Stimulated activated naive B cell treated with anti-CD40 and anti-IgM and Interleukin-4, amounts not matched to agents 10 μg/mL and 1 μg/mL and 100 μg/mL, for 72 hours (primary cell): ENCODE data around the gene CENPS.
"Not testable (repeated sequence)": the region's sequence is repeated elsewhere in the genome, so short reads cannot be mapped to it uniquely, and the experiment has no call there.

Source experiments
- ATAC-seq, 2 donors: fragments of 150-1000 bp; cut with Tn5 transposase; replicated peaks; 2 replicates each; pipeline ENCODE4 v1.10.0; 2021; ENCODE audit warnings: moderate library complexity in 1 of 2
- DNase-seq: peaks from one replicate; pipeline ENCODE4 v3.0.0; 2021
- H3K27ac Mint-ChIP-seq: one replicate; pipeline ENCODE4 v1.8.0; 2022; ENCODE audit warnings: mild to moderate bottlenecking, mixed read lengths
- H3K27me3 Mint-ChIP-seq, 2 donors: one replicate each; pipeline ENCODE4 v1.8.0; 2022; ENCODE audit warnings: mixed read lengths in 2 of 2
- H3K36me3 Mint-ChIP-seq, 2 donors: one replicate each; pipeline ENCODE4 v1.8.0; 2022; ENCODE audit warnings: mixed read lengths in 2 of 2, mild to moderate bottlenecking in 1 of 2
- H3K4me1 Mint-ChIP-seq, 2 donors: one replicate each; pipeline ENCODE4 v1.8.0; 2022; ENCODE audit warnings: mixed read lengths in 2 of 2, mild to moderate bottlenecking in 1 of 2
- H3K4me3 Mint-ChIP-seq, 2 donors: one replicate each; pipeline ENCODE4 v1.8.0; 2022; ENCODE audit warnings: mild to moderate bottlenecking in 2 of 2, mixed read lengths in 2 of 2, moderate library complexity in 1 of 2
- H3K9me3 Mint-ChIP-seq, 2 donors: one replicate each; pipeline ENCODE4 v1.8.0; 2022; ENCODE audit warnings: mixed read lengths in 2 of 2, mild to moderate bottlenecking in 1 of 2

The CENPS gene

GRCh38 chr1:10400013-10400412 is 30.2 kb upstream of the CENPS start:
- H3K4me1 Mint-ChIP-seq: peaks cover 7 to 30% of the 10 kb centered on the region in 2 donors
- no peak for ATAC-seq
- DNase-seq: no peak
- no peaks in the 10 kb centered on the region for H3K9me3 Mint-ChIP-seq
- H3K4me3 Mint-ChIP-seq: peak overlapping the region; percentile 88 to 94
- peaks cover 18 to 38% of the 10 kb centered on the region in 2 donors for H3K36me3 Mint-ChIP-seq
- no peaks in the 10 kb centered on the region for H3K27me3 Mint-ChIP-seq
- peak overlapping the region; percentile 89 for H3K27ac Mint-ChIP-seq

GRCh38 chr1:10401281-10401680 is 29.0 kb upstream of the CENPS start:
- H3K27ac Mint-ChIP-seq: no peak overlapping the region
- H3K4me1 Mint-ChIP-seq: peaks cover 7 to 30% of the 10 kb centered on the region in 2 donors
- no peak overlapping the region for H3K4me3 Mint-ChIP-seq
- H3K9me3 Mint-ChIP-seq: no peaks in the 10 kb centered on the region
- H3K27me3 Mint-ChIP-seq: no peaks in the 10 kb centered on the region
- ATAC-seq (no peak), DNase-seq (no peak)
- H3K36me3 Mint-ChIP-seq: peaks cover 18 to 38% of the 10 kb centered on the region in 2 donors

GRCh38 chr1:10402729-10403274 is 27.4 kb upstream of the CENPS start:
- Mint-ChIP-seq H3K4me3 (no peak overlapping the region), H3K4me1 (peaks cover 7 to 28% of the 10 kb centered on the region in 2 donors), H3K27ac (no peak overlapping the region), H3K27me3 (no peaks in the 10 kb centered on the region), H3K36me3 (peaks cover 27 to 48% of the 10 kb centered on the region in 2 donors), H3K9me3 (no peaks in the 10 kb centered on the region)
- DNase-seq: no peak
- ATAC-seq: no peak

- H3K27me3 Mint-ChIP-seq: no peaks in the 10 kb centered on the region
- H3K4me1 Mint-ChIP-seq: no peaks in the 10 kb centered on the region
- H3K27ac Mint-ChIP-seq: no peak overlapping the region
- ATAC-seq (no peak), DNase-seq (no peak)
- H3K4me3 Mint-ChIP-seq: no peak overlapping the region
- peaks cover 36 to 57% of the 10 kb centered on the region in 2 donors for H3K36me3 Mint-ChIP-seq
- H3K9me3 Mint-ChIP-seq: no peaks in the 10 kb centered on the region
These were observed 23.0 kb upstream of the CENPS start for GRCh38 chr1:10407201-10407600.

- Mint-ChIP-seq H3K4me3 (peak overlapping the region in 1 of 2 donors; percentile 25), H3K27ac (peak overlapping the region; percentile 92), H3K36me3 (peaks cover 62 to 82% of the 10 kb centered on the region in 2 donors), H3K4me1 (peaks cover 5 to 20% of the 10 kb centered on the region in 2 donors), H3K27me3 (no peaks in the 10 kb centered on the region), H3K9me3 (no peaks in the 10 kb centered on the region)
- DNase-seq (no peak), ATAC-seq (peak; percentile 67 to 69)
These were observed 14.9 kb upstream of the CENPS start for GRCh38 chr1:10415211-10415930.

GRCh38 chr1:10415967-10416366 is 14.3 kb upstream of the CENPS start:
- peaks cover 65 to 84% of the 10 kb centered on the region in 2 donors for H3K36me3 Mint-ChIP-seq
- H3K27ac Mint-ChIP-seq, H3K27me3 Mint-ChIP-seq, H3K4me3 Mint-ChIP-seq, H3K9me3 Mint-ChIP-seq, ATAC-seq, DNase-seq: not testable (repeated sequence)
- H3K4me1 Mint-ChIP-seq: peaks cover 5 to 20% of the 10 kb centered on the region in 2 donors

GRCh38 chr1:10418741-10419140 is 11.5 kb upstream of the CENPS start:
- not testable (repeated sequence) for ATAC-seq, H3K9me3 Mint-ChIP-seq, H3K4me3 Mint-ChIP-seq, H3K27me3 Mint-ChIP-seq, DNase-seq, H3K27ac Mint-ChIP-seq
- peaks cover 5 to 15% of the 10 kb centered on the region in 2 donors for H3K4me1 Mint-ChIP-seq
- H3K36me3 Mint-ChIP-seq: peaks cover 50 to 63% of the 10 kb centered on the region in 2 donors

- Mint-ChIP-seq H3K4me3 (no peak overlapping the region), H3K27ac (peak overlapping the region; percentile 51), H3K9me3 (no peaks in the 10 kb centered on the region), H3K4me1 (peaks cover 5 to 12% of the 10 kb centered on the region in 2 donors), H3K27me3 (no peaks in the 10 kb centered on the region), H3K36me3 (peaks cover 48 to 58% of the 10 kb centered on the region in 2 donors)
- ATAC-seq: no peak
- DNase-seq: no peak
These were observed 10.9 kb upstream of the CENPS start for GRCh38 chr1:10419351-10419750.

- Mint-ChIP-seq H3K9me3 (no peaks in the 10 kb centered on the region), H3K36me3 (peaks cover 32 to 39% of the 10 kb centered on the region in 2 donors), H3K4me3 (no peak overlapping the region), H3K27ac (peak overlapping the region; percentile 5), H3K4me1 (no peaks in the 10 kb centered on the region), H3K27me3 (no peaks in the 10 kb centered on the region)
- ATAC-seq: no peak
- no peak for DNase-seq
These were observed 8.6 kb upstream of the CENPS start for GRCh38 chr1:10421637-10422036.

- Mint-ChIP-seq H3K9me3 (no peaks in the 10 kb centered on the region), H3K36me3 (peaks cover 18 to 19% of the 10 kb centered on the region in 2 donors), H3K4me3 (no peak overlapping the region), H3K4me1 (peaks cover 2 to 6% of the 10 kb centered on the region in 2 donors), H3K27me3 (no peaks in the 10 kb centered on the region), H3K27ac (no peak overlapping the region)
- ATAC-seq: no peak
- DNase-seq: no peak
These were observed 6.2 kb upstream of the CENPS start for GRCh38 chr1:10424034-10424433.

GRCh38 chr1:10424651-10425050 is 5.6 kb upstream of the CENPS start:
- ATAC-seq: no peak
- no peaks in the 10 kb centered on the region for H3K9me3 Mint-ChIP-seq
- H3K4me3 Mint-ChIP-seq: no peak overlapping the region
- peaks cover 13 to 14% of the 10 kb centered on the region in 2 donors for H3K36me3 Mint-ChIP-seq
- H3K4me1 Mint-ChIP-seq: peaks cover 2 to 8% of the 10 kb centered on the region in 2 donors
- H3K27me3 Mint-ChIP-seq: no peaks in the 10 kb centered on the region
- no peak for DNase-seq
- H3K27ac Mint-ChIP-seq: no peak overlapping the region

GRCh38 chr1:10425826-10426534 is 4.3 kb upstream of the CENPS start:
- peaks cover 6 to 17% of the 10 kb centered on the region in 2 donors for H3K4me1 Mint-ChIP-seq
- H3K9me3 Mint-ChIP-seq, H3K27me3 Mint-ChIP-seq, H3K4me3 Mint-ChIP-seq, ATAC-seq, DNase-seq, H3K36me3 Mint-ChIP-seq, H3K27ac Mint-ChIP-seq: not testable (repeated sequence)

- H3K27me3 Mint-ChIP-seq, DNase-seq, H3K36me3 Mint-ChIP-seq, ATAC-seq, H3K27ac Mint-ChIP-seq, H3K4me3 Mint-ChIP-seq, H3K9me3 Mint-ChIP-seq: not testable (repeated sequence)
- H3K4me1 Mint-ChIP-seq: peaks cover 11 to 22% of the 10 kb centered on the region in 2 donors
These were observed 3.7 kb upstream of the CENPS start for GRCh38 chr1:10426535-10426848.

- no peaks in the 10 kb centered on the region for H3K9me3 Mint-ChIP-seq
- no peak for DNase-seq
- peaks cover 22 to 37% of the 10 kb centered on the region in 2 donors for H3K4me1 Mint-ChIP-seq
- H3K27me3 Mint-ChIP-seq: no peaks in the 10 kb centered on the region
- H3K36me3 Mint-ChIP-seq: peaks cover 0 to 1% of the 10 kb centered on the region in 2 donors
- no peak for ATAC-seq
- peak overlapping the region; percentile 42 for H3K27ac Mint-ChIP-seq
- no peak overlapping the region for H3K4me3 Mint-ChIP-seq
These were observed 1.2 kb upstream of the CENPS start for GRCh38 chr1:10428984-10429383.

- ATAC-seq: peak; percentile 4 to 9
- no peak for DNase-seq
- Mint-ChIP-seq H3K27me3 (no peaks in the 10 kb centered on the region), H3K9me3 (no peaks in the 10 kb centered on the region), H3K36me3 (peaks cover 3 to 5% of the 10 kb centered on the region in 2 donors), H3K4me3 (peak overlapping the region; percentile 95 to 98), H3K4me1 (peaks cover 23 to 40% of the 10 kb centered on the region in 2 donors), H3K27ac (peak overlapping the region; percentile 99)
These were observed 391 bp upstream of the CENPS start for GRCh38 chr1:10429868-10430215.
